BE2C (cell line): Measurements from ENCODE around the gene METTL15.
"Not testable (repeated sequence)": the region's sequence is repeated elsewhere in the genome, so short reads cannot be mapped to it uniquely, and the experiment has no call there.

ENCODE experiments used
- DNase-seq: peaks from one replicate; pipeline ENCODE4 v3.0.0-alpha.2; 2020
- H3K27me3 ChIP-seq: fragments of 250-450 bp; sonication (Bioruptor Pico); 2 replicates; pipeline ENCODE4 v1.5.1; 2020; ENCODE audit warnings: mild to moderate bottlenecking
- H3K36me3 ChIP-seq: fragments of 250-450 bp; sonication (Bioruptor Pico); 2 replicates; pipeline ENCODE4 v1.5.1; 2020; ENCODE audit warnings: mild to moderate bottlenecking
- H3K4me1 ChIP-seq: fragments of 250-450 bp; sonication (Bioruptor Pico); 2 replicates; pipeline ENCODE4 v1.5.1; 2020
- H3K4me3 ChIP-seq: 2 replicates; pipeline ENCODE4 v1.5.1; 2011; ENCODE audit warnings: low read depth, low read length
- H3K9me3 ChIP-seq: fragments of 250-450 bp; sonication (Bioruptor Pico); 2 replicates; pipeline ENCODE4 v1.5.1; 2020
- CTCF ChIP-seq: IDR thresholded peaks from 2 replicates; pipeline ENCODE4 v1.5.1; 2012; ENCODE audit warnings: mild to moderate bottlenecking, low read depth, low read length

The METTL15 gene

GRCh38 chr11:28318871-28319270 lies 210.7 kb downstream of the METTL15 start:
- H3K9me3 ChIP-seq: no peaks in the 10 kb centered on the region
- no peaks in the 10 kb centered on the region for H3K4me1 ChIP-seq
- DNase-seq: no peak
- H3K27me3 ChIP-seq: no peaks in the 10 kb centered on the region
- TF ChIP-seq CTCF: no peak
- H3K36me3 ChIP-seq: no peaks in the 10 kb centered on the region
- H3K4me3 ChIP-seq: no peak overlapping the region

GRCh38 chr11:28323621-28324020 lies 215.4 kb downstream of the METTL15 start:
- no peak for DNase-seq
- Histone ChIP-seq H3K27me3 (no peaks in the 10 kb centered on the region), H3K36me3 (no peaks in the 10 kb centered on the region), H3K4me3 (no peak overlapping the region), H3K9me3 (no peaks in the 10 kb centered on the region), H3K4me1 (no peaks in the 10 kb centered on the region)
- TF ChIP-seq CTCF: no peak

GRCh38 chr11:28332393-28332792 lies 224.2 kb downstream of the METTL15 start:
- H3K4me1 ChIP-seq, H3K4me3 ChIP-seq, H3K36me3 ChIP-seq, H3K27me3 ChIP-seq, H3K9me3 ChIP-seq, DNase-seq: not testable (repeated sequence)

GRCh38 chr11:28337701-28338100 lies 229.5 kb downstream of the METTL15 start:
- H3K9me3 ChIP-seq: no peaks in the 10 kb centered on the region
- H3K27me3 ChIP-seq: no peaks in the 10 kb centered on the region
- no peaks in the 10 kb centered on the region for H3K4me1 ChIP-seq
- no peaks in the 10 kb centered on the region for H3K36me3 ChIP-seq
- no peak overlapping the region for H3K4me3 ChIP-seq
- no peak for DNase-seq
- TF ChIP-seq CTCF: no peak

GRCh38 chr11:28338371-28338770 lies 230.2 kb downstream of the METTL15 start:
- DNase-seq: no peak
- no peaks in the 10 kb centered on the region for H3K27me3 ChIP-seq
- no peak overlapping the region for H3K4me3 ChIP-seq
- no peak for TF ChIP-seq CTCF
- no peaks in the 10 kb centered on the region for H3K36me3 ChIP-seq
- no peaks in the 10 kb centered on the region for H3K4me1 ChIP-seq
- H3K9me3 ChIP-seq: no peaks in the 10 kb centered on the region

- no peaks in the 10 kb centered on the region for H3K36me3 ChIP-seq
- H3K4me1 ChIP-seq: no peaks in the 10 kb centered on the region
- H3K4me3 ChIP-seq: no peak overlapping the region
- TF ChIP-seq CTCF: no peak
- no peak for DNase-seq
- H3K9me3 ChIP-seq: no peaks in the 10 kb centered on the region
- no peaks in the 10 kb centered on the region for H3K27me3 ChIP-seq
Observed at GRCh38 chr11:28339488-28339887, 231.3 kb downstream of the METTL15 start.

- TF ChIP-seq CTCF: no peak
- Histone ChIP-seq H3K4me1 (no peaks in the 10 kb centered on the region), H3K27me3 (no peaks in the 10 kb centered on the region), H3K9me3 (no peaks in the 10 kb centered on the region), H3K4me3 (no peak overlapping the region), H3K36me3 (no peaks in the 10 kb centered on the region)
- no peak for DNase-seq
Observed at GRCh38 chr11:28342716-28343115, 234.5 kb downstream of the METTL15 start.
